ENCODE results near the gene CEP20. TPM values are rescaled to one million over a fixed set of nuclear protein-coding genes. Genes with fewer than 3 reads are reported as not detected.
"Not testable (repeated sequence)": the region's sequence is repeated elsewhere in the genome, so short reads cannot be mapped to it uniquely, and the experiment has no call there.

The CEP20 gene
- total RNA-seq, 1 donor from 2014 or later = 30.6 TPM

GRCh38 chr16:15854906-15855703, 33.3 kb downstream of the CEP20 start:
- Mint-ChIP-seq H3K36me3 (ENCODE audit: low read depth) (no peaks in the 10 kb centered on the region), H3K27me3 (ENCODE audit: low read depth) (peaks cover 76% of the 10 kb centered on the region), H3K4me3 (no peak overlapping the region), H3K4me1 (peaks cover 7% of the 10 kb centered on the region), H3K27ac (ENCODE audit: unreplicated experiment) (no peak overlapping the region), H3K9me3 (no peaks in the 10 kb centered on the region)
- TF ChIP-seq CTCF (conservative IDR thresholded peaks at IDR 0.05) = no peak
- DNase-seq (ENCODE audit: low read depth, low spot score) = no peak

- Mint-ChIP-seq H3K9me3 (no peaks in the 10 kb centered on the region), H3K27ac (ENCODE audit: unreplicated experiment) (no peak overlapping the region), H3K4me1 (peaks cover 7% of the 10 kb centered on the region), H3K27me3 (ENCODE audit: low read depth) (peaks cover 69% of the 10 kb centered on the region), H3K4me3 (no peak overlapping the region), H3K36me3 (ENCODE audit: low read depth) (no peaks in the 10 kb centered on the region)
- no peak for DNase-seq (ENCODE audit: low read depth, low spot score)
- no peak for TF ChIP-seq CTCF (conservative IDR thresholded peaks at IDR 0.05)
These were observed 34.3 kb downstream of the CEP20 start for GRCh38 chr16:15854061-15854460.

GRCh38 chr16:15853021-15853420, 35.4 kb downstream of the CEP20 start:
- TF ChIP-seq CTCF (conservative IDR thresholded peaks at IDR 0.05) = no peak
- H3K27ac Mint-ChIP-seq (ENCODE audit: unreplicated experiment) = no peak overlapping the region
- peaks cover 7% of the 10 kb centered on the region for H3K4me1 Mint-ChIP-seq
- H3K9me3 Mint-ChIP-seq = no peaks in the 10 kb centered on the region
- H3K4me3 Mint-ChIP-seq = no peak overlapping the region
- H3K27me3 Mint-ChIP-seq (ENCODE audit: low read depth) = peaks cover 65% of the 10 kb centered on the region
- no peaks in the 10 kb centered on the region for H3K36me3 Mint-ChIP-seq (ENCODE audit: low read depth)
- no peak for DNase-seq (ENCODE audit: low read depth, low spot score)

- H3K4me3 Mint-ChIP-seq; H3K36me3 Mint-ChIP-seq (ENCODE audit: low read depth); H3K4me1 Mint-ChIP-seq; DNase-seq (ENCODE audit: low read depth, low spot score); H3K9me3 Mint-ChIP-seq; H3K27ac Mint-ChIP-seq (ENCODE audit: unreplicated experiment): not testable (repeated sequence)
- peaks cover 49% of the 10 kb centered on the region for H3K27me3 Mint-ChIP-seq (ENCODE audit: low read depth)
These were observed 37.8 kb downstream of the CEP20 start for GRCh38 chr16:15850555-15850954.

- H3K9me3 Mint-ChIP-seq = no peaks in the 10 kb centered on the region
- H3K36me3 Mint-ChIP-seq (ENCODE audit: low read depth) = no peaks in the 10 kb centered on the region
- peaks cover 39% of the 10 kb centered on the region for H3K27me3 Mint-ChIP-seq (ENCODE audit: low read depth)
- H3K27ac Mint-ChIP-seq (ENCODE audit: unreplicated experiment) = no peak overlapping the region
- no peak overlapping the region for H3K4me3 Mint-ChIP-seq
- DNase-seq (ENCODE audit: low read depth, low spot score) = no peak
- H3K4me1 Mint-ChIP-seq = no peaks in the 10 kb centered on the region
- TF ChIP-seq CTCF (conservative IDR thresholded peaks at IDR 0.05) = no peak
These were observed 39.0 kb downstream of the CEP20 start for GRCh38 chr16:15849209-15849981.

Measured in neural crest cell (in vitro differentiated cells).